Neural cell (in vitro differentiated cells): ENCODE measurements around the gene SH3YL1.

Source experiments
- EP300 ChIP-seq: fragments of 450-650 bp; conservative IDR thresholded peaks from 2 replicates; pipeline ENCODE4 v1.6.1; 2014; ENCODE audit warnings: antibody characterized with exemption, mild to moderate bottlenecking, moderate library complexity; ENCODE audit not compliant: poor library complexity, severe bottlenecking
- EZH2 ChIP-seq: fragments of 200-600, 300-800 bp; shearing (Covaris generic), sonication (generic); IDR thresholded peaks from 2 replicates; pipeline ENCODE4 v1.6.1; 2014; ENCODE audit warnings: antibody characterized with exemption, low read length, borderline replicate concordance, mild to moderate bottlenecking; ENCODE audit not compliant: insufficient read depth, poor library complexity, severe bottlenecking
- POLR2AphosphoS5 ChIP-seq: IDR thresholded peaks from 2 replicates; pipeline ENCODE4 v1.6.1; 2012
- TAF1 ChIP-seq: IDR thresholded peaks from 2 replicates; pipeline ENCODE4 v1.6.1; 2012; ENCODE audit warnings: low read depth
- TF ChIP-seq, protein P1 (sequence below): fragments of 450-650 bp; IDR thresholded peaks from 2 replicates; pipeline ENCODE4 v1.5.1; 2014; ENCODE audit warnings: antibody characterized with exemption, mild to moderate bottlenecking, moderate library complexity; ENCODE audit not compliant: poor library complexity, severe bottlenecking

DNA sequence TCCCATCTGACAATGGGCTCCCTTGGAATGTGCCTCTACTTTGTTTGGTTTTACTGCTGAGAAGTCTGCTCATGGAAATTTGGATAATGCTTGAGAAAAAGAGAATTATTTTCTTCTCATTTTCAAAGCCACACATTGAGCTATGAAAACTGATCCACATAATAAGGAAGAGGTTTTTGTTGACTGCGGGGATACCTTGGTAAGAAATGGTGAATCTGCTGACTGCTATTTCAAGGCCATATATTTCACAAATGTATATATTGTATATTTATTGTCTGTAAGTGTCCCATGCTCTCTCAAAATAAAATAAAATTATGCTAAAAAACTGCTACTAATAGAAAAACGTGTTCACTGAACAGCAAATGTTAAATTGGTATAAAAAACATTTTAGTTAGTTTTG lies 15.1 kb downstream of the SH3YL1 start:
- TF ChIP-seq EP300 (no peak), POLR2AphosphoS5 (no peak), EZH2 (no peak), TAF1 (no peak)
- TF ChIP-seq, protein P1, sequence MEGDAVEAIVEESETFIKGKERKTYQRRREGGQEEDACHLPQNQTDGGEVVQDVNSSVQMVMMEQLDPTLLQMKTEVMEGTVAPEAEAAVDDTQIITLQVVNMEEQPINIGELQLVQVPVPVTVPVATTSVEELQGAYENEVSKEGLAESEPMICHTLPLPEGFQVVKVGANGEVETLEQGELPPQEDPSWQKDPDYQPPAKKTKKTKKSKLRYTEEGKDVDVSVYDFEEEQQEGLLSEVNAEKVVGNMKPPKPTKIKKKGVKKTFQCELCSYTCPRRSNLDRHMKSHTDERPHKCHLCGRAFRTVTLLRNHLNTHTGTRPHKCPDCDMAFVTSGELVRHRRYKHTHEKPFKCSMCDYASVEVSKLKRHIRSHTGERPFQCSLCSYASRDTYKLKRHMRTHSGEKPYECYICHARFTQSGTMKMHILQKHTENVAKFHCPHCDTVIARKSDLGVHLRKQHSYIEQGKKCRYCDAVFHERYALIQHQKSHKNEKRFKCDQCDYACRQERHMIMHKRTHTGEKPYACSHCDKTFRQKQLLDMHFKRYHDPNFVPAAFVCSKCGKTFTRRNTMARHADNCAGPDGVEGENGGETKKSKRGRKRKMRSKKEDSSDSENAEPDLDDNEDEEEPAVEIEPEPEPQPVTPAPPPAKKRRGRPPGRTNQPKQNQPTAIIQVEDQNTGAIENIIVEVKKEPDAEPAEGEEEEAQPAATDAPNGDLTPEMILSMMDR: no peak
